IPS-15b (cell line): ENCODE measurements around the gene VWA5B2.

Experiments used
- H3K27me3 ChIP-seq: one replicate; pipeline ENCODE4 v1.6.1; 2013; ENCODE audit warnings: low read length; ENCODE audit not compliant: control insufficient read depth, insufficient read depth
- H3K36me3 ChIP-seq: one replicate; pipeline ENCODE4 v1.6.1; 2013; ENCODE audit warnings: low read length; ENCODE audit not compliant: control insufficient read depth, insufficient read depth
- H3K4me1 ChIP-seq: one replicate; pipeline ENCODE4 v1.6.1; 2013; ENCODE audit warnings: mild to moderate bottlenecking, low read length; ENCODE audit not compliant: control insufficient read depth, insufficient read depth
- H3K4me3 ChIP-seq: one replicate; pipeline ENCODE4 v1.5.1; 2013; ENCODE audit warnings: low read depth, low read length
- H3K9ac ChIP-seq: one replicate; pipeline ENCODE4 v1.6.1; 2013; ENCODE audit warnings: low read depth, mild to moderate bottlenecking, low read length
- H3K9me3 ChIP-seq: one replicate; pipeline ENCODE4 v1.6.1; 2013; ENCODE audit warnings: mild to moderate bottlenecking, low read length; ENCODE audit not compliant: control insufficient read depth, insufficient read depth

VWA5B2 gene

DNA sequence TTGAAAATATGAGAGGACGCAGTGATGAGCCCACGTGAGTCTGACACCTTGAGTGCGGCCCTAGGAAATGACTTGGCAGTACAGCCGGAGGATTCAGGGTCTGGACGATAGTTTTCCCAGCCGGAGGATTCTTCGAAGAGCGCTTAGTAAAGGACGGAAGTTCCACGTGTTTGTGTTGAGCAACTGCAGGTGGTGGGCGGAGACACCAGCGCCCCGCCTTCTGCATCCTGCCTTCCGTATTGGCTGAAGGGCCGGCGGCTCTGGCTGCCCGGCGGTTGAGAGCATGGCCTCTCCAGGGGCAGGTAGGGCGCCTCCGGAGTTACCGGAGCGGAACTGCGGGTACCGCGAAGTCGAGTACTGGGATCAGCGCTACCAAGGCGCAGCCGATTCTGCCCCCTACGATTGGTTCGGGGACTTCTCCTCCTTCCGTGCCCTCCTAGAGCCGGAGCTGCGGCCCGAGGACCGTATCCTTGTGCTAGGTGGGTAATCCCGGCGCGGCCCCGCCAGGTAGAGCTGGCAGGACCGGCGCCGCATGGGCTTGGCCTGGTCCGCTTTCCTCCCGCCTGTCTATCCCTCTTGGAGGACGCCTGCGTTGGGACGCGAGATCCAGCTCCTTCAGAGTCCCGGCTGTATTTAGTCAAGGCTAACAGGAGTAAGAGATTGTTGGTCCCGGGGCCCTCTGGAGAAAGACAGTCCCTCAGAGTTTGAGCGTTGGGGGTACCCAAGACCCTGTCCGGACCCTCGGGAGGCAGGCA lies 20.2 kb downstream of the VWA5B2 start, which contains the start of gene EEF1AKMT4:
EEF1AKMT4 (plus strand) TSS at position 261 of the 755 bp plus-strand sequence; CDS start at position 284, 23 bp downstream.
- no peaks in the 10 kb centered on the region for H3K4me1 ChIP-seq
- peak within 1 kb of the TSS; percentile 92 for H3K4me3 ChIP-seq
- H3K27me3 ChIP-seq: peaks cover 2% of the 10 kb centered on the region
- H3K9ac ChIP-seq: peak within 1 kb of the TSS; percentile 99
- no peaks in the 10 kb centered on the region for H3K9me3 ChIP-seq
- peaks cover 10% of the 10 kb centered on the region for H3K36me3 ChIP-seq

DNA sequence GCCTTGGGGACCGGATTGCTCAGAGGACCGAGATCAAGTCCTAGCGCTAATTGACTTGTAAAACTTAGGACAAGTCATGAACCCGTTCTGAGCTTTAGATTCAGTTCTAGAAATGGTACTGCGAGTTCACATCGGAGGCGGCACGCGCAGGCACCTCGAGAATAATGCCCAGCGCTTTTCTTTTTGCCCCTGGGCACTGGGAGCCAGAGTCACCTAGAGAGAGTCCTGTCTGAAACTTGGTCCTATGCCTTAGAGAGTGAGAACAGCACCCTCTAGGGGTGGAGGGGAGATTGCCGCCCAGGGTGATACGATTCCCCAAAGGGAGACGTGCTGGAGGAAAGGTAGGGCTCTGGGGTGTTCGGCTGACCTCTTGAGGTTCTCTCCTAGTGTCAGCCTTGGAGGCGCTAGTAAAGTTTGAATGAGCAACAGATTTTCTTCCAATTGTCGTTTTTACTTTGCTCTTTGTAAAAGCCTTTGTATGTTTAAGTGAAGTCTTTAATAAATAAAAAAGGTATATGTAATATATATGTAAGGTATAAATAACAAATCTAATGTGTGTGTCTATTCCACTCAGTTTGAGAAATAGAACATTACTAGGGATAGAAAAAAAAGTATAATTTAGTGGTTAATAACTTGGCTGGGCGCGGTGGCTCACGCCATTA lies 20.9 kb downstream of the VWA5B2 start:
- Histone ChIP-seq H3K27me3 (peaks cover 2% of the 10 kb centered on the region), H3K4me3 (peak overlapping the region; percentile 92)

DNA sequence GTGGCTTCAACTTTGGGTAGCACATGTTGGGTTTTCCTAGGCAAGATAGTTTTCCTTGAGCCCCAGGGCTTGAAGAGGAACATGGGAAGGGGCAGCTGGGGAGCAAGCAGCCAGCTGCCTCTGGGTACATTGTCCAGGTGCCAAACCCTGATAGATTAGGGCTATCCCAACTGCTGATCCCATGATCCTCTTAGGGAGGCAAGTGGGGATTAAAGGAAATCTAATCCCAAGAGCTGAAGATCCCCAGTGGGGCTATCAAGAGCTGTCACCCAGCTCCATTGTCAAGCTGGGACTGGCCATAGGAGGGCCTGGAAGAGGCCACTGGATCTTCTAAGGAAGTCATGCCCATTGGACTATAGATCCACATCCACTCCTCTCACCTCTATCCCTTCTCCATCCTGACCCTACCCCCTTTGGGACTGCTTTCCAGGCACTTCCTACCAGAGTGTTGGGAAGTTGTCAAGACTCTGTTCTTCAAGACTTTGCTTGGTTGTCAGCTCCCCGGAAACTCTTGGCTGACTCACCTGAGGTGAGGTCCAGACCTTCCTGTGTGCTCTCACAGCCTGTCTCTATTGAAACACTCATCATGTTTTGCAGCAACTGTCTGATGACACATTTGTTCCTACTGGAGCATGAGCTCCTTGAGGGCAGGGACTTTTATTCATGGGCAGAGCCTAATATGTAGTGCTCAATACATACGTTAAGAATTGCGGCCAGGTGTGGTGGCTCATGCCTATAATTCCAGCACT lies 26.1 kb downstream of the VWA5B2 start:
- H3K4me3 ChIP-seq: no peak overlapping the region
- H3K4me1 ChIP-seq: no peaks in the 10 kb centered on the region
- peaks cover 28% of the 10 kb centered on the region for H3K27me3 ChIP-seq

More for the DNA sequence above, 20.9 kb downstream of the VWA5B2 start:
- Histone ChIP-seq H3K36me3 (peaks cover 3% of the 10 kb centered on the region), H3K9me3 (no peaks in the 10 kb centered on the region), H3K9ac (peak overlapping the region; percentile 94), H3K4me1 (no peaks in the 10 kb centered on the region)

DNA sequence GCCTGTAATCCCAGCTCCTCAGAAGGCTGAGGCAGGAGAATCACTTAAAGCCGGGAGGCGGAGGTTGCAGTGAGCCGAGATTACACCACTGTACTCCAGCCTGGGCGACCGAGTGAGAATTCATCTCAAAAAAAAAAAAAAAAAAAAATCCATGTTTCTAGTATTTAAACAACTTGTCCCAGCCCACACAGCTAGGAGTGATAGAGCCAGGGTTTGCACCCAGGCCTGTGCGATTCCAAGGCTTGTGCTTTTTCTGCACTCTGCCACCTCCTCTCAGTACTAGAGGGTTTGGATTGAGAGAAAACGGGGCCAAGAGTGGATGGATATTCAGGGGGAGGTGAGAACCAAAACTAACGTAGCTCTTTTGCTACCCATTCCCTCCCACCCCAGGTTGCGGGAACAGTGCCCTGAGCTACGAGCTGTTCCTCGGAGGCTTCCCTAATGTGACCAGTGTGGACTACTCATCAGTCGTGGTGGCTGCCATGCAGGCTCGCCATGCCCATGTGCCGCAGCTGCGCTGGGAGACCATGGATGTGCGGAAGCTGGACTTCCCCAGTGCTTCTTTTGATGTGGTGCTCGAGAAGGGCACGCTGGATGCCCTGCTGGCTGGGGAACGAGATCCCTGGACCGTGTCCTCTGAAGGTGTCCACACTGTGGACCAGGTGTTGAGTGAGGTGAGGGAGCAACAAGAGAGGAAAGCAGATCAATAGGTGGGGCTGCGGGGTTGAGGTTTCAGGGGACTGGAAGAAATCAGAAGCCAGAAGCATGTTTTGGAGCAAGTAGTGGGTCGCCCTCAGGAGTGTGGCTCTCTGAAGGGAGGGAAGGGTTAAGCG lies 27.9 kb downstream of the VWA5B2 start:
- Histone ChIP-seq H3K27me3 (peaks cover 36% of the 10 kb centered on the region), H3K36me3 (peaks cover 8% of the 10 kb centered on the region), H3K9ac (no peak overlapping the region), H3K4me1 (no peaks in the 10 kb centered on the region), H3K4me3 (no peak overlapping the region), H3K9me3 (no peaks in the 10 kb centered on the region)

More for the DNA sequence above, 26.1 kb downstream of the VWA5B2 start:
- H3K9me3 ChIP-seq: no peaks in the 10 kb centered on the region
- H3K36me3 ChIP-seq: peaks cover 8% of the 10 kb centered on the region
- H3K9ac ChIP-seq: no peak overlapping the region

DNA sequence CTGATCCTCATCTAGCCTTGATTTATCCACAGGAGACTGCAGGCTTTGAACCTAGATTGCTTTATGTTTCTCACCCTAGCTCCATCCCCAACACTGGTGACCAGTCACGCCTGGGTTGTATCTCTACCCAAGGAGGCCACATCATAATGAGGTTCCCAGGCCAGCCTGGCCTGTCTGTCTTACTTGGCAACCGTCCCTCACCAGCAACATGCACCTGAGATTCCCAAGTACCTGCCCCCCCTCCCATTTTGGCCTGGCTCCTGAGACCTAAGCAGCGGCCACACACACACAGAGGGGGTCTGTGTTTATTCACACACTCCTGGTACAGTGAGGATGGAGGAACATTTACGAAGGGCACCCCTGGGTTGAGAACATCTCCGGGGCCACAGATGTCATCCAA lies 29.5 kb downstream of the VWA5B2 start:
- Histone ChIP-seq H3K27me3 (peaks cover 49% of the 10 kb centered on the region), H3K4me1 (no peaks in the 10 kb centered on the region), H3K4me3 (no peak overlapping the region), H3K9ac (no peak overlapping the region), H3K9me3 (no peaks in the 10 kb centered on the region), H3K36me3 (peaks cover 8% of the 10 kb centered on the region)

DNA sequence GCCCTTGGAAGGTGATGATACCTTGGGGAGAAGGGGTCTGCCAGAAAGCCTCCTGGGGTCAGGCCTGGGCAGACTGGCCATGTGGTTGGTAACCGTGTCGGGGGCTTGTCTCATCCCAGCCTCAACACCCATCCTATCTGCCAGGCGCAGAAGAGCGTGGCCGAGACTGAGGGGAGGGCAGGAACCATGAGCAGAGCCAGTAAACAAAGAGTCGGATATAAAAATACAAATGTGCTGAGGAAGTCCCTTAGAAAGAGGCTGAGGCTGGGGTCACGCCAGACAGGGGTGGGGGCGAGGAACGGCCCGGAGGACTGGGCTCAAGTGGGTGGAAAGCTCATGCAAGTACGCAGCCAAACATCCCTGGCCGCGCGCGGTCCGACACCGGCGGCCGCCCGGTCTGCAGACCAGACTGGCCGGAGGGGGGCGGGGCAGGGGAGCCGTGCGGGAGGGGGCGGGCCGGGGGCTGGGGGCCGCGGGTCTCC lies 30.1 kb downstream of the VWA5B2 start:
- Histone ChIP-seq H3K36me3 (peaks cover 8% of the 10 kb centered on the region), H3K9ac (no peak overlapping the region), H3K9me3 (no peaks in the 10 kb centered on the region), H3K27me3 (peaks cover 49% of the 10 kb centered on the region), H3K4me1 (no peaks in the 10 kb centered on the region), H3K4me3 (no peak overlapping the region)

DNA sequence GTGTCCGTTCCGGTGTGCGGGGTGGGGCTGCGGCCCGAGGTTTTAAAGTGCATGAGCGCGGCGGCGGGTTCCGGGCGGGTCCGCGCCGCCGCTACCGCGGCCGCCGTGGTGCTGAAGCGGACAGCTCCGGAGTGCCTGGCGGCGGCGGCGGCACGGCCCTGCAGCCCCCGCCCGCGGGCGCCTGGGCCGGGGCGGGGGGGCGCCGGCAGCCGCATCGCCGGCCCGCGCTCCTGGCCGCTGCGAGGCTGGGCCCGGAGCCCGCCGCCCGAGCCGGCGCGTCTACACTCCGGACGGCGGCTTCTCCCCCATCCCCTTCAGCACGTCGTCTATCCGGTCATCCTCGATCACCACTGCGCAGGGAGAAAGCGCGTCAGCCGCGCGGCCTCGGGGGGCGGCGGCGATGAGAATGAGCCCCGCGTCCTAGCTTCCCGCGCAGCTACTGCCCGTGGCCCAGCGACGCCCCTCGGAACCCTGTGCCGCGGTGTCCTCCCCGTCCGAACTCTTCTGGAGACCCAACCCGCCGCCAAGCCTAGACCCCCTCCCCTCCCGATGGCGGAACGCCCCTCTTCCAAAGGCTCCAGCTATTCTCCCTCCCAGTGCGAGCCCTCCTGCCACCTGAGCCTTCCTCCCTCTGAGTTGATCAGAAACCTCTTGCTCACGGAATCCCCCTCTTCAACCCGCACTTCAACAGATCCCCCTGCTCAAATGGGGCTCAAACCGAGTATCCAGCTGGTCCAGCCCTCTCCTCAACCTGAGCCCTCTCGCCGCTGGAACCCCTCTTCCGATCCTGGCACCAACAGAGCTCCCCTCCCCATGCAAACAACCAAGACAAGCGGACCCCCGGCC lies 30.7 kb downstream of the VWA5B2 start:
- Histone ChIP-seq H3K9me3 (no peaks in the 10 kb centered on the region), H3K4me3 (peak overlapping the region; percentile 74), H3K36me3 (peaks cover 8% of the 10 kb centered on the region), H3K4me1 (no peaks in the 10 kb centered on the region), H3K27me3 (peaks cover 56% of the 10 kb centered on the region), H3K9ac (no peak overlapping the region)

DNA sequence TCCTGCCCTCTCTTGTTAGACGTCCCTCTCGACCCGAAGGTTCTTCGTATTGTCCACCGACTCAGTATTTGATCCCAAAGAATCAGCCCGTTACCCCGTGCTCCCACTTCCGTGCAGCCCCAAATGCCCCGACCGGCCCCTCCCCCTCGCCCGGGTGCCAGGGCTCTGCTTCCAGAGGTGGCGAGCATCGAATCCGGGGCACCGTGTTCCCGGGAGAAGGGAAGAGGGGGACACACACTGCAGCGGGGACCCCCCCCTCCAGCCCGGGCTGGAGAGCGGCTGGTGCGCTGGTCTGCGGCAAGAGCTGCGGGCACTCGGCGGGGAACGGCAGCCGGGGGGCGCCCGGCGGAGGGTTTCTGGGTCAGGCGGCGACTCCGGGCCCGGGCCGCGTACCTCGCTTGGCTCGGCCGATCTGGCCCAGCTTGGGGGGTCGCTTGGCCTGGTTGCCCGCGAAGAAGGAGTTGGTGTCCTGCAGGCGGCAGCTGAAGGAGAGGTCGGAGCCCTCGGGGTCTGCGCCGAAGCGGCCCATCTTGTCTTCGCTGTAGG lies 31.4 kb downstream of the VWA5B2 start:
- H3K27me3 ChIP-seq: peaks cover 58% of the 10 kb centered on the region
- no peaks in the 10 kb centered on the region for H3K4me1 ChIP-seq
- H3K36me3 ChIP-seq: peaks cover 8% of the 10 kb centered on the region
- H3K4me3 ChIP-seq: peak overlapping the region; percentile 74
- no peak overlapping the region for H3K9ac ChIP-seq
- H3K9me3 ChIP-seq: no peaks in the 10 kb centered on the region

DNA sequence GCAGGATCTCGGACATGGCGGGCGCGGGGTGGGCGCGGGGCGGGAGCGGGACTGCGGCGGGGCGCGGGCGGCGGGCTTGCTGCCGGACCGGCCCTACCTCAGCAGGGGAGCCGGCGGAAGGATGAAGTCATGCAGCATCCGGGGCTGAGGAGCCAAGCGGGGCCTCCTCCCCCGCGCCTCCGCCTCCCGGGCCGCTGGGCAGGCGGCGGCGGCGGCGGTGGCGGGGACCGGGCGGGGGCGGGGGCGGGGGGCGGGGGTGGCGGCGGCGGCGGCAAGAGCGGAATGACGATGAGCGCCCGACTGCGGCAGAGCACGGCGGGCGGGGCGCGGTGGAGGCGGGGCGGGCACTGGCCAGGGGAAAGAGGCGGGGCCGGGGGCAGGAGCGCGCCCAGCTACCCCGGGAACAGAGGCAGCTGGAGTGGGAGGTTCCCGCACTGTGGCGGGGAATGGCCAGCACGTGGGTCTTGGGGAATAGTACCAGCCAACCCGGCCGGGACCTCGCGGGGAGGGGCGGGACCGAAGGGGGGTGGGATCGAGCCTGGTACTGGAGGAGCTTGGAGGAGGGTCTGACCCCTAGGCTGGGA lies 32.0 kb downstream of the VWA5B2 start, which contains the start of gene CAMK2N2:
CAMK2N2 (minus strand) TSS at position 284 of the 584 bp plus-strand sequence; CDS start at position 16, 268 bp downstream.
- H3K27me3 ChIP-seq: peaks cover 58% of the 10 kb centered on the region
- peak within 1 kb of the TSS; percentile 80 for H3K4me3 ChIP-seq
- no peaks in the 10 kb centered on the region for H3K4me1 ChIP-seq
- H3K36me3 ChIP-seq: peaks cover 8% of the 10 kb centered on the region
- H3K9ac ChIP-seq: no peak within 1 kb of the TSS
- H3K9me3 ChIP-seq: no peaks in the 10 kb centered on the region
